Panc1 (cell line): Measurements from ENCODE around the gene TMEM43.

Experiments
- POLR2AphosphoS5 ChIP-seq: IDR thresholded peaks from 2 replicates; pipeline ENCODE4 v1.6.1; 2012; ENCODE audit warnings: mild to moderate bottlenecking, low read depth, low read length, moderate library complexity
- SIN3A ChIP-seq: IDR thresholded peaks from 2 replicates; pipeline ENCODE4 v1.6.1; 2012; ENCODE audit warnings: low read depth, mild to moderate bottlenecking, low read length, moderate library complexity, borderline replicate concordance; ENCODE audit not compliant: insufficient read depth
- TCF7L2 ChIP-seq: IDR thresholded peaks from 2 replicates; pipeline ENCODE4 v1.6.1; 2011; ENCODE audit warnings: mild to moderate bottlenecking, low read depth, low read length, inconsistent platforms
- TF ChIP-seq, protein P1 (sequence below): fragments of 450-650 bp; IDR thresholded peaks from 2 replicates; pipeline ENCODE4 v1.5.1; 2017; ENCODE audit warnings: mild to moderate bottlenecking
- TF ChIP-seq, protein P2 (sequence below), 2 experiments: IDR thresholded peaks; 2 replicates each; pipeline ENCODE4 v1.6.1; 2011 to 2012; ENCODE audit warnings: low read depth in 2 of 2, control low read depth in 1 of 2, low read length in 1 of 2, mild to moderate bottlenecking in 1 of 2, moderate library complexity in 1 of 2; ENCODE audit not compliant: insufficient read depth in 1 of 2

DNA sequence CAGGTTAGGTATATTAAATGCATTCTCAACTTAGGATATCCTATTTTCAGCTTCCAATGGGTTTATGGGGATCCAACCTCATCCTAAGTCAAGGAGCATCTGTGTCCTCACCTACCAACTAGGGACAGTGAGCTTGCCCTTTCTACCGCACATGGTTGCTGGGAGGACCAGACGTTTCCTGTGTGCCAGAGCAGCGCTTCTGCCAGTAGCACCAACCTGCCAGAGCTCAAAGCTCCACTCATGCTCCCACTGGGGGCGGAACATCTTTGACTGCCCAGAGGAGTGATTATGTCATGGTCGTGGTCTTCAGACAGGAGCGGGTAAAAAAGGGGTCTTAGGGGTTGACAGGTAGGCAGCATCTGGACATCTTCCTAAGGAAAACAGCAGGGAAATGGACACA, 28.8 kb downstream of the TMEM43 start:
- TF ChIP-seq POLR2AphosphoS5 (no peak), TCF7L2 (no peak), SIN3A (no peak)
- TF ChIP-seq, protein P1, sequence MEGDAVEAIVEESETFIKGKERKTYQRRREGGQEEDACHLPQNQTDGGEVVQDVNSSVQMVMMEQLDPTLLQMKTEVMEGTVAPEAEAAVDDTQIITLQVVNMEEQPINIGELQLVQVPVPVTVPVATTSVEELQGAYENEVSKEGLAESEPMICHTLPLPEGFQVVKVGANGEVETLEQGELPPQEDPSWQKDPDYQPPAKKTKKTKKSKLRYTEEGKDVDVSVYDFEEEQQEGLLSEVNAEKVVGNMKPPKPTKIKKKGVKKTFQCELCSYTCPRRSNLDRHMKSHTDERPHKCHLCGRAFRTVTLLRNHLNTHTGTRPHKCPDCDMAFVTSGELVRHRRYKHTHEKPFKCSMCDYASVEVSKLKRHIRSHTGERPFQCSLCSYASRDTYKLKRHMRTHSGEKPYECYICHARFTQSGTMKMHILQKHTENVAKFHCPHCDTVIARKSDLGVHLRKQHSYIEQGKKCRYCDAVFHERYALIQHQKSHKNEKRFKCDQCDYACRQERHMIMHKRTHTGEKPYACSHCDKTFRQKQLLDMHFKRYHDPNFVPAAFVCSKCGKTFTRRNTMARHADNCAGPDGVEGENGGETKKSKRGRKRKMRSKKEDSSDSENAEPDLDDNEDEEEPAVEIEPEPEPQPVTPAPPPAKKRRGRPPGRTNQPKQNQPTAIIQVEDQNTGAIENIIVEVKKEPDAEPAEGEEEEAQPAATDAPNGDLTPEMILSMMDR: no peak
- TF ChIP-seq, protein P2, sequence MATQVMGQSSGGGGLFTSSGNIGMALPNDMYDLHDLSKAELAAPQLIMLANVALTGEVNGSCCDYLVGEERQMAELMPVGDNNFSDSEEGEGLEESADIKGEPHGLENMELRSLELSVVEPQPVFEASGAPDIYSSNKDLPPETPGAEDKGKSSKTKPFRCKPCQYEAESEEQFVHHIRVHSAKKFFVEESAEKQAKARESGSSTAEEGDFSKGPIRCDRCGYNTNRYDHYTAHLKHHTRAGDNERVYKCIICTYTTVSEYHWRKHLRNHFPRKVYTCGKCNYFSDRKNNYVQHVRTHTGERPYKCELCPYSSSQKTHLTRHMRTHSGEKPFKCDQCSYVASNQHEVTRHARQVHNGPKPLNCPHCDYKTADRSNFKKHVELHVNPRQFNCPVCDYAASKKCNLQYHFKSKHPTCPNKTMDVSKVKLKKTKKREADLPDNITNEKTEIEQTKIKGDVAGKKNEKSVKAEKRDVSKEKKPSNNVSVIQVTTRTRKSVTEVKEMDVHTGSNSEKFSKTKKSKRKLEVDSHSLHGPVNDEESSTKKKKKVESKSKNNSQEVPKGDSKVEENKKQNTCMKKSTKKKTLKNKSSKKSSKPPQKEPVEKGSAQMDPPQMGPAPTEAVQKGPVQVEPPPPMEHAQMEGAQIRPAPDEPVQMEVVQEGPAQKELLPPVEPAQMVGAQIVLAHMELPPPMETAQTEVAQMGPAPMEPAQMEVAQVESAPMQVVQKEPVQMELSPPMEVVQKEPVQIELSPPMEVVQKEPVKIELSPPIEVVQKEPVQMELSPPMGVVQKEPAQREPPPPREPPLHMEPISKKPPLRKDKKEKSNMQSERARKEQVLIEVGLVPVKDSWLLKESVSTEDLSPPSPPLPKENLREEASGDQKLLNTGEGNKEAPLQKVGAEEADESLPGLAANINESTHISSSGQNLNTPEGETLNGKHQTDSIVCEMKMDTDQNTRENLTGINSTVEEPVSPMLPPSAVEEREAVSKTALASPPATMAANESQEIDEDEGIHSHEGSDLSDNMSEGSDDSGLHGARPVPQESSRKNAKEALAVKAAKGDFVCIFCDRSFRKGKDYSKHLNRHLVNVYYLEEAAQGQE (IDR thresholded peaks at IDR 0.05; ENCODE audit: insufficient read depth in 1 of 2, low read depth in 2 of 2, low read length in 1 of 2): no peak
